K562 (cell line): ENCODE results near the gene SNRPA. TPM values are rescaled to one million over a fixed set of nuclear protein-coding genes. Genes with fewer than 3 reads are reported as not detected.

Source experiments
- ATAC-seq: fragments of 200-7000 bp; cut with Tn5 transposase; 3 replicates; pipeline ENCODE4 v1.9.1; 2020; ENCODE audit warnings: moderate library complexity
- BruUV-seq: library from RNA; stranded (reverse); fragments of 400-500 nt; replicated peaks from 2 replicates; lab custom pipeline; 2021; lab: Mats Ljungman, UMichigan
- CTCF ChIA-PET: fragments of 300-600 bp; formaldehyde crosslinking; extraction: SDS; loops from one replicate; lab custom pipeline; 2021; ENCODE audit warnings: low intra/inter-chr PET ratio; lab: Yijun Ruan, JAX
- POLR2A ChIA-PET: fragments of 300-600, 350-650 bp; sonication (Branson Sonifier 250); formaldehyde crosslinking; extraction: SDS; loops from one replicate; lab custom pipeline; 2021; ENCODE audit warnings: antibody characterized with exemption, inconsistent platforms; lab: Yijun Ruan, JAX
- DNase-seq, 4 experiments: peaks; one replicate each; pipeline versions ENCODE4 v3.0.0 to v3.0.0-alpha.2; 2011 to 2018; ENCODE audit warnings: low spot score in 3 of 4, mixed read lengths in 3 of 4; ENCODE audit errors: extremely low read depth in 1 of 4
- FAIRE-seq: peaks from 2 replicates; lab custom pipeline; 2011; peaks lifted over from hg19 to GRCh38; lab: Jason Lieb, UNC
- H2AFZ ChIP-seq: 2 replicates; pipeline ENCODE4 v1.6.0; 2011; ENCODE audit warnings: low read depth, low read length, control low read depth, inconsistent platforms
- H3K27ac ChIP-seq: fragments of 200-600 bp; 3 replicates; pipeline ENCODE4 v1.8.0; 2011; ENCODE audit warnings: low read depth, mild to moderate bottlenecking, control low read depth, inconsistent platforms, low read length, moderate library complexity, mixed read lengths; ENCODE audit errors: extremely low read depth
- H3K27me3 ChIP-seq, 2 experiments: fragments of 300-600 bp in 1 of 2; 2 replicates in 1 of 2; 3 replicates in 1 of 2; pipeline versions ENCODE4 v1.6.0 to v1.8.0; 2011; ENCODE audit warnings: inconsistent platforms in 2 of 2, low read length in 2 of 2, mild to moderate bottlenecking in 1 of 2, mixed read lengths in 1 of 2, moderate library complexity in 1 of 2; ENCODE audit not compliant: control insufficient read depth in 2 of 2, insufficient read depth in 2 of 2
- H3K36me3 ChIP-seq: fragments of 300-600 bp; 3 replicates; pipeline ENCODE4 v1.8.0; 2011; ENCODE audit warnings: mild to moderate bottlenecking, low read length, inconsistent platforms; ENCODE audit not compliant: control insufficient read depth, insufficient read depth
- H3K4me1 ChIP-seq, 2 experiments: fragments of 200-600 bp in 1 of 2; replicated peaks in 1 of 2; 2 replicates in 1 of 2; 3 replicates in 1 of 2; pipeline versions ENCODE4 v1.5.1 to v1.8.0; 2011; ENCODE audit warnings: inconsistent platforms in 2 of 2, low read length in 2 of 2, mild to moderate bottlenecking in 1 of 2, mixed read lengths in 1 of 2, moderate library complexity in 1 of 2; ENCODE audit not compliant: control insufficient read depth in 2 of 2, insufficient read depth in 2 of 2
- H3K4me2 ChIP-seq: 2 replicates; pipeline ENCODE4 v1.6.1; 2011; ENCODE audit warnings: low read length, control low read depth, inconsistent platforms, mixed read lengths; ENCODE audit not compliant: insufficient read depth
- H3K4me3 ChIP-seq: fragments of 200-600 bp; sonication (generic), shearing (Covaris generic); 2 replicates; pipeline ENCODE4 v1.5.1; 2016; ENCODE audit warnings: control low read depth, inconsistent platforms
- H3K79me2 ChIP-seq: fragments of 200-600 bp; 3 replicates; pipeline ENCODE4 v1.8.0; 2011; ENCODE audit warnings: low read length, inconsistent platforms; ENCODE audit not compliant: control insufficient read depth, insufficient read depth
- H3K9ac ChIP-seq, 2 experiments: 2 replicates each; pipeline versions ENCODE4 v1.6.0 to v1.6.1; 2011; ENCODE audit warnings: low read depth in 2 of 2, low read length in 2 of 2, control low read depth in 1 of 2, inconsistent platforms in 1 of 2, mild to moderate bottlenecking in 1 of 2, mixed read lengths in 1 of 2; ENCODE audit not compliant: insufficient read depth in 1 of 2
- H3K9me1 ChIP-seq: one replicate; pipeline ENCODE4 v1.6.0; 2011; ENCODE audit warnings: inconsistent platforms, mild to moderate bottlenecking, low read length, moderate library complexity; ENCODE audit not compliant: control insufficient read depth, insufficient read depth
- H3K9me3 ChIP-seq: replicated peaks from 2 replicates; pipeline ENCODE4 v1.5.1; 2011; ENCODE audit warnings: low read depth, low read length, inconsistent platforms; ENCODE audit not compliant: control insufficient read depth, insufficient read depth
- H4K20me1 ChIP-seq: replicated peaks from 2 replicates; pipeline ENCODE4 v1.6.1; 2011; ENCODE audit warnings: low read length, inconsistent platforms, mixed read lengths; ENCODE audit not compliant: control insufficient read depth, insufficient read depth
- ADNP ChIP-seq: fragments of 200-800 bp; sonication (Bioruptor generic); IDR thresholded peaks from 2 replicates; pipeline ENCODE4 v1.6.1; 2016; ENCODE audit warnings: missing genetic modification characterization, missing compliant biosample characterization
- CEBPB ChIP-seq: fragments of 450-650 bp; IDR thresholded peaks from 2 replicates; pipeline ENCODE4 v1.6.1; 2016; ENCODE audit warnings: missing genetic modification characterization, missing compliant biosample characterization
- POLR2B ChIP-seq: fragments of 450-650 bp; IDR thresholded peaks from 2 replicates; pipeline ENCODE4 v1.6.1; 2018; ENCODE audit warnings: low read depth; ENCODE audit not compliant: partially characterized antibody
- RB1 ChIP-seq: fragments of 450-650 bp; IDR thresholded peaks from 2 replicates; pipeline ENCODE4 v1.6.1; 2017; ENCODE audit warnings: low read depth, mild to moderate bottlenecking
- ZNF217 ChIP-seq: sonication (generic); formaldehyde crosslinking; IDR thresholded peaks from 2 replicates; pipeline ENCODE4 v1.8.0; 2022; ENCODE audit warnings: mild to moderate bottlenecking, missing genetic modification reagents
- ZNF79 ChIP-seq: fragments of 250-450 bp; sonication (Bioruptor Pico); IDR thresholded peaks from 2 replicates; pipeline ENCODE4 v1.4.0; 2020; ENCODE audit warnings: low read depth, mild to moderate bottlenecking, moderate library complexity
- WGBS: fragments of 100-300 bp; shearing (Covaris generic); methylation state at CpG from one replicate; pipeline ENCODE4 v1.1.6; 2016; ENCODE audit warnings: low coverage, mixed read lengths; ENCODE audit not compliant: insufficient coverage; ENCODE audit errors: missing lambda C conversion rate; 5-methylcytosine and 5-hydroxymethylcytosine counted together
- in situ Hi-C: fragments of 300-500 bp; cut with MboI; formaldehyde crosslinking; loops from 4 replicates; pipeline ENCODE4 v1.15.0; 2018; ENCODE audit warnings: inconsistent platforms, mixed read lengths
- intact Hi-C: fragments of 100-400 bp; cut with micrococcal nuclease; formaldehyde crosslinking; loops from 2 replicates; pipeline ENCODE4 v1.14.2; 2022
- polyA plus RNA-seq, 8 experiments: library from polyadenylated mRNA; depleted of rRNA in 4 of 8; stranded (reverse) in 5 of 8; unstranded in 3 of 8; fragments of >200 nt; fragmentation: Nextera tagmentation in 2 of 8; fragmentation: Illumina TruSeq in 1 of 8; extraction: Ambion mirVana in 2 of 8; extraction: Trizol in 1 of 8; gene quantifications; 2 replicates each; pipeline versions ENCODE4 v1.2.1 to v1.2.3, GENCODE V29; 2011 to 2014; ENCODE audit warnings: inconsistent platforms in 1 of 8, missing spikeins in 1 of 8
- total RNA-seq, 7 experiments: library from RNA; depleted of rRNA in 6 of 7; stranded (reverse); fragments of >200 nt in 6 of 7; fragmentation: Illumina TruSeq in 2 of 7; extraction: Trizol in 2 of 7; gene quantifications; 2 replicates each; pipeline versions ENCODE4 v1.2.1 to v1.2.3, GENCODE V29; 2011 to 2021; ENCODE audit warnings: low replicate concordance in 1 of 7

Gene SNRPA
- total and polyA plus RNA-seq, 9 of the 15 experiments (the other 6 are each of a cell fraction or from before 2014, with no cell fraction given), result 16.3 to 311 (median 193) TPM

- H3K9me1 ChIP-seq, result peaks cover 3% of the 10 kb centered on the region
- 89% methylated on average over 7 of the region's 11 CpGs for WGBS
- H4K20me1 ChIP-seq, result peaks cover 35% of the 10 kb centered on the region
- intact Hi-C loops, result no loop called here
- H3K27me3 ChIP-seq, result no peaks in the 10 kb centered on the region
- no peak for FAIRE-seq
- H2AFZ ChIP-seq, result no peak overlapping the region
- ATAC-seq, result no peak
- H3K79me2 ChIP-seq, result peaks cover 82% of the 10 kb centered on the region
- no TSS peak for BruUV-seq
- H3K36me3 ChIP-seq, result peaks cover 88% of the 10 kb centered on the region
- ChIA-PET POLR2A (interaction anchor here (1.2 to 2.3 kb wide), 5 partner anchors 9 to 21 kb away, joined by 4 to 8 read pairs (median 5); partner anchors contain the start of gene RAB4B), CTCF (no interaction called here)
- no peak for DNase-seq
- in situ Hi-C loops, result no loop called here
- peaks cover 18 to 31% of the 10 kb centered on the region in 2 experiments; a peak in 4 of 5 replicates for H3K4me1 ChIP-seq
- no peak overlapping the region for H3K4me3 ChIP-seq
- no peak overlapping the region; the same call in 2 of the 3 replicates for H3K27ac ChIP-seq
- H3K4me2 ChIP-seq, result no peak overlapping the region
- H3K9ac ChIP-seq, result peak overlapping the region in 1 of 2 experiments; percentile 40; a peak in 2 of 4 replicates
- no peaks in the 10 kb centered on the region for H3K9me3 ChIP-seq
- TF ChIP-seq ADNP (tag) (no peak), ZNF217 (no peak), ZNF79 (CRISPR knock-in tag) (no peak), CEBPB (tag) (no peak), RB1 (no peak), POLR2B (peak; percentile 18)
These were observed 5.6 kb downstream of the SNRPA start for GRCh38 chr19:40756502-40757110.
